M059J (cell line): ENCODE data around the gene MXD3. TPM values are rescaled to one million over a fixed set of nuclear protein-coding genes. Genes with fewer than 3 reads are reported as not detected.
A peak's percentile ranks its signal among the peaks of the same experiment; 100 is the strongest.

ENCODE experiments used
- DNase-seq: peaks from one replicate; pipeline ENCODE4 v3.0.0-alpha.2; 2012; ENCODE audit warnings: low read depth
- total RNA-seq: library from RNA; depleted of rRNA; stranded (reverse); fragments of >200 nt; shearing (Covaris generic); gene quantifications from 2 replicates; pipeline ENCODE4 v1.2.3, GENCODE V29; 2014

Gene MXD3
- total RNA-seq, 1 experiment from 2014 or later: 36.1 TPM

DNA sequence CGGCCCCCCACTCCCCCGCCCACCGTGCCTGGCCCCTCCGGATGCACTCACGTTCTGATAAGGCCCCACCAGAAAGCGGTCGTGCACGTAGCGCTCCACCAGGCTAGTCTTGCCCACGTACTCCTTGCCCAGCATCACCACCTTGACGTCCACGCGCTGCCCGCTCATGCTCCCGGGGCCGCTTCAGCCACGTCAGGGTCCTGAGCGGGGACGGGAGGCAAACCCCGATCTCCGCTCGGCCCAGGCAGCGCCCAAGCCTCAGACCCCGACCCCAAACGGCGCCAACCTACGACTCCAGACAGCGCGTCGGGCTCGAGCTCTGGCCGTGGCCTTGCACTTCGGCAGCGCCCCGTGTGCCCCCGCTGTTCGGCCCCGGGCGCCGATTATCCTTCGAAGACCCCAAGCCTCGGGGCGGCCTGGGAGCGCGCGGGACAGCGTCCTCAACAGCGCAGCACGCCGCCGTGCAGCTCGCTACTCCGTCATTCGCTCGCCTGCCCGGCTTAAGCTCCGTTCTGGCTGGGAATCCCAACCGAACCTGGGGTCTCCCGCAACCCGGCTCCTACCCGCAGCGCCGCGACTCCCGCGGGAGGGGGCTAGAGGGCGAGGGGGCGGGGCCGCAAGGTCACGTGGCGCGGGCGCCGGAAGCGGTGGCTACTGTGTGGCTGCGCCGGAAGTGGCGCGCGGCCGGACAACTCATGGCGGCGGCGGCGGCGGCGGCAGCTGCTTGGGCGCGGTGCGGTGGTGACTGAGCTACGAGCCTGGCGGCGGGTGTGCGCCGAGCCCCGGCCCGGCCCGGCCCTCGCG lies 8.4 kb downstream of the MXD3 start, which contains the start of the genes PRELID1 and RAB24:
Gene PRELID1 (plus strand): TSS at position 679 of the 804 bp plus-strand sequence. CDS start 187 bp downstream, outside the sequence.
Gene RAB24 (minus strand): TSS at position 599 of the 804 bp plus-strand sequence. CDS start 431 bp downstream, at position 168.
- DNase-seq: peak; percentile 78

DNA sequence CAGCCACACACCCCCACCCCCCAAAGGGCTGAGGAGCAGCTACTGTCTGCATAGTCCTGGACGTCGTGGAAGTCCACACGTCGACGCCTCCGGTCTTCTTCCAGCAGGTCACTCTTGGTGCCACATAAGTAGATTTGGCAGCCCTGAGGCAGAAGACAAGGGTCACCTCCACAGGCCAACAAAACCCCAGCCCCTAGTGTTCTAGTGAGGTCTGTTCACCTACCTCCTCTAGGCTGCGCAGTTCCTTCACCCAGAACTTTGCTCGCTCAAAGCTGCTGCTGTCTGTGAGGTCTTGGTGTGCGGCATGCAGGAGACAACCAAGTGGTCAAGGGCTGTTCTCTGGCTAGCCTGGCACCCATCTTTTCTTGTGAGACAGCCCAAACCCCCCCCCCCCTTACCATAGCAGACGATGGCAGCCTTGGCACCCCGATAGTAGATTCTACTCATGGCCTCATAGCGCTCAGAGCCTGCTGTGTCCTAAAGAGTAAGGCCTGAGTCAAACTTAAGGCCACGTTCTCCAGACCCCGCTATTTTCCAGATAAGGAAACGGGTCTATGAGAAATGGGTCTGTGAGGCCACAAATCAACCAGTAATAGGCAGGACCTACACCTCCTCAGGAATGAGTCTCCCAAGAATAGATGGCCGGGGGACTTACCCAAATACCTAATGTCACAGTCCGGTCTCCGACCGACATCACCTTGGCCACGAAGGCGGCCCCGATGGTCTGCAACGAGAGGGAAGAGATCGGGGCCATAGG lies 9.2 kb downstream of the MXD3 start:
- DNase-seq: peak; percentile 11

DNA sequence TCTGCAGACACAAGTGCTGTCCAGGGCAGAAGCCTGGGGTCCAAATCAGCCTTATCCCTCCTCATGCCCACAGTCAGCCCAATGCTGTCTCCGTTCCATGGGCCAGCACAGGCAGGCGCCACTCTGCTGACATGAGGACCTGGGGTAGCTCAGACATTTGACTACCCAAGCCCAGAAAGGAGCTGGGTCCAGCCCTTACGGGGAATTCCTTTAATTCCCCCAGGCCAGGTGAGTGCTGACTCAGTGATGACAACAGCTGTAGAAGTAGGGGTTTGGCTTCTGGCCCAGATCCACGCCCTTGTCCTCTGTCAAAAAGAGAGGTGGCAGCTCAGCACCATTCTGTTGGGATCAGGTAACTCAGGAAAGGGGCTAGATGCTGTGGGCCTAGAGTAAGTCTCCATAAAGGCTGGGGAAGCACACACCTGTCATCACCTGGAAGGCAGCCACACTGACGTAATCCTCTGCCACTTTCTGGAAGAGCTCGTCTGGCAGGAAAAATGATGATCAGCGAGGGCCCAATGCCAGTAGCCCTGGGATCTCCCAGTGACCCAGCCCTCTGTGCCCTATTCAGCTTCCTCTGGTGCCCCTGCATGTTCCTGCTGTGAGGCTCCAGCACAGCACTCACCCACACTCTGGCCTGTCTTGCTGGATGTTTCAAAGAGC lies 10.1 kb downstream of the MXD3 start:
- DNase-seq: peak; percentile 48

DNA sequence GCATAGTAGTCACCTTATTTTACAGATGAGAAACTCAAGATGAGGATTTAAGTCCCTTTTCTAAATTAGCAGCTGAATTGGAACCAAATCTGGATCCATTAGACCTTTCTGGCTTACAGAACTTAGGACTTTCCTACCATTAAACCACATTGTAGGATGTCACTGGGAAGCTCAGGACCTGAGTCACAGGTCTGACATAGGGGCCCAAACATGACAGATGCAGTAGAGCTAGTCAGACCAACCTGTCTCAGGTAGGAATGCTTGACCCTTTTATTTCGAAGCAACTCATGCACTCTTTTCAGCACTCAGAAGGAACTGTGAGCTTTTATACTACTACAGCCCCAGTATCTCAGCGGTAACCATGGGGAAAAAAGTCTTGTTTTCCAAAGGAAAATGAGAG lies 10.7 kb downstream of the MXD3 start:
- DNase-seq: peak; percentile 20

DNA sequence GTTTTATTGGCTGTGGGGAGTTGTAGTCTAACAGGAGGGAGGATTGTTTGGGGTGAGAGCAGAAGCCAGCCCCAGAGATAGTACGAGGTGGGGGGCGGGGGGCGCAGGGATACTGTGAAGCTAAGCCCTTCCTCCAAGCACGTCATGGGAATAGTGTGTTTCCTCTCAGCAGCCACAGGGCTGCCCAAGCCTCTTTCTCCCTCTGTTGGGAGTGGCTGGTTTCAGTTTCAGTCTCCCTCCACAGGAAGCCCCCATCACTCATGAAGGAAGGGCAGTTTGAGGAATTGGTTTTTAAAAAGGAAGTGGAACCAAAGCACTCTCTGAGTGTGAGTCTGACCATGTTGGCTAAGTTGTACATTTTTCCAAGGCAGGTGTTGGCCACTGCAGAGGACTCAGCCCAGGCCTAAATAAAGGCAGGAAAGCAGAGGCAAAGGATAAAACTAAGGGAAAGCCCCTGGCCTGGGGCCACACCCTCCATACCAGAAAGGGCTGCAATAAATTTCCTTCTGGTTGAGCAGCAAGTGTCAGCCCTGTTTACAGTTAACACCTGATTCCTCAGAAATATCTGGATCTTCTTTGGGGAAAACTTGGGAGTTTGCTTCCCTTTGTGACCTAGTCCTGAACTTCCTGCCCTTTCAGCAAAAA lies 11.3 kb downstream of the MXD3 start:
- peak; percentile 58 for DNase-seq

DNA sequence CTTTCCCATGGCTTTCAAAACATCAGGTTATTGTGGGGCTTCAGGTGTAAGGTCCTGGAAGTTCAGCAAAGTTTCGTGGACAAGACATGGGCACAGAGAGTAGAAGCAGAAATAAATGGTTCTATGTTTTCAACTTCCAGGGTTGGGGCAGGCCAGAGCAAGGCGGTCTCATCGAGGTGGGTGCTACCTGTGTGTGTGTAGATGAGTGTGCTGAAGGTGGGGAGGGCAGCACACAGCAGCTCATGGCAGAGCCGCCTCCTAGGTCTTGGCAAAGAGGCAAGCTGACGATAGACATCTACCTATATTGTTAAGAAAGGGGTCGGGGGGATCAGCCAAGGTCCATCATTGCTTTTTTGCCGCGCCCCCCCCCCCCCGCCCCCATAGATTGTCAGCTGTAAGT lies 12.0 kb downstream of the MXD3 start:
- DNase-seq: no peak

DNA sequence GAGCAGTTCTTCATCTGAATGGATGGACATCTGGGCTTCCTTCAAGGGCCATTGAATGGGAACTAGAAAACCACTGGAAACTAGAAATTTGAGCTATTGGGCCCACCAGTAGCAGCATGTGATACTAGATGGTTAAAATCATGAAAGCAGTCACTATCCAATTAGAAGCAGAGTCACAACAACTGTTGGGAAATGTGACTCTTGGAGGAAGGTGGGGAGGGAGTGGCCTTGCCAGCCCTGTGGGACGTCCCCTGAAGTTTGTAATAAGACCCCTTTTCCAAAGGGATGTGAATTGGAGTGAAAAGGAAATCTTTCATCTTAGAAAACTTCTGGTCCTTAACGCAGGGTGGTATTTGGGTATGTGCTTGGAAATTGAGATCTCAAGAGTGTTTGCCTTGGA lies 13.8 kb downstream of the MXD3 start:
- no peak for DNase-seq

DNA sequence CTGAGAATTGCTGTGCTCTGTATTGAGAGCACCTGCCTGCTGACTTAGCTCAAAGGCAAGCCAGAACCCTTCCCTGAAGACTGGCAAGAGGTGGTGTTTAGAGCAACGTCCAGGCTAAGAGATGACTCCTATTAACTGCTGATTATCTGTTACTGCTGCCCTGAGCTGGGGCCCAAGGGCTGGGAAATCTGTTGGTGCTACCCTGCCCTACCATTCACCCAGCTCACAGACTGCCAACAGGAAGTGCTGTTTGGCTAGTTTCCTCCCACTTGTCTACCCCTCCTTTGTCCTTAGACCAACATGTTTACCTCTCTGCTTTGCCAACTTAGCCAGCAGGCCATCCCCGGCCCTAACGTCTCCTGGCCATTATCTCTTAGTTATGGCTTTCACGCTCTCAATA lies 15.1 kb downstream of the MXD3 start:
- no peak for DNase-seq

DNA sequence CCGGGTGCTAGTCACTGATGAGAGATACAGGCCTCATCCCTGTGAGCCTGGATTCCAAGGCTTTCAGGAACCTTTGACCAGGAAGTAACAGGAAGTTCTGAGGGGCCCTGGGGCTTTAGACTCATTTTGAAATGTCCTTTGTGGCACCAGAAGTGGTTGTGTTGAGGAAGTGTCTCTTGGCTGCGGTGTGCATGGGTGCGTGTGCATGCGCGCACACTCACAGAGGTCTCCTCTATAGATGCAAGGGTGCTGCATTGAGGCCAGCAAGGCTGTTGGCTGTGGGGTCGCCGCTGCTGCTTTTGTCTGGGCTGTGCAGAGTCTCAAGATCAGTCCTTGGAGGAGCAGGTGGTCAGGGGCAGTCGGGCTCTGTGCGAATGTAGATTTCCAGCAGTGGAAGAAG lies 15.8 kb downstream of the MXD3 start:
- DNase-seq: no peak

DNA sequence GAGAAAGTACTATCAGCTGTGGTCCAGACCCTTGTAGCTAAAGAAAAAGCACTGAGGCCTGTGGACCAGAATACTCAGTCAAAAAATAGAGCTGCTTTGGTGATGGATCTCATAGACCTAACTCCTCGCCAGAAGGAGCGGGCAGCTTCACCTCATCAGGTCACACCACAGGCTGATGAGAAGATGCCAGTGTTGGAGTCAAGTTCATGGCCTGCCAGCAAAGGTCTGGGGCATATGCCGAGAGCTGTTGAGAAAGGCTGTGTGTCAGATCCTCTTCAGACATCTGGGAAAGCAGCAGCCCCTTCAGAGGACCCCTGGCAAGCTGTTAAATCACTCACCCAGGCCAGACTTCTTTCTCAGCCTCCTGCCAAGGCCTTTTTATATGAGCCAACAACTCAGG lies 17.1 kb downstream of the MXD3 start:
- no peak for DNase-seq

DNA sequence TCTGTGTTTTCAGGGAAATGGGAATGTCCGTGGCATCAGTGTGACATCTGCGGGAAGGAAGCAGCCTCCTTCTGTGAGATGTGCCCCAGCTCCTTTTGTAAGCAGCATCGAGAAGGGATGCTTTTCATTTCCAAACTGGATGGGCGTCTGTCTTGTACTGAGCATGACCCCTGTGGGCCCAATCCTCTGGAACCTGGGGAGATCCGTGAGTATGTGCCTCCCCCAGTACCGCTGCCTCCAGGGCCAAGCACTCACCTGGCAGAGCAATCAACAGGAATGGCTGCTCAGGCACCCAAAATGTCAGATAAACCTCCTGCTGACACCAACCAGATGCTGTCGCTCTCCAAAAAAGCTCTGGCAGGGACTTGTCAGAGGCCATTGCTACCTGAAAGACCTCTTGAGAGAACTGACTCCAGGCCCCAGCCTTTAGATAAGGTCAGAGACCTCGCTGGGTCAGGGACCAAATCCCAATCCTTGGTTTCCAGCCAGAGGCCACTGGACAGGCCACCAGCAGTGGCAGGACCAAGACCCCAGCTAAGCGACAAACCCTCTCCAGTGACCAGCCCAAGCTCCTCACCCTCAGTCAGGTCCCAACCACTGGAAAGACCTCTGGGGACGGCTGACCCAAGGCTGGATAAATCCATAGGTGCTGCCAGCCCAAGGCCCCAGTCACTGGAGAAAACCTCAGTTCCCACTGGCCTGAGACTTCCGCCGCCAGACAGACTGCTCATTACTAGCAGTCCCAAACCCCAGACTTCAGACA lies 17.7 kb downstream of the MXD3 start:
- DNase-seq: no peak

DNA sequence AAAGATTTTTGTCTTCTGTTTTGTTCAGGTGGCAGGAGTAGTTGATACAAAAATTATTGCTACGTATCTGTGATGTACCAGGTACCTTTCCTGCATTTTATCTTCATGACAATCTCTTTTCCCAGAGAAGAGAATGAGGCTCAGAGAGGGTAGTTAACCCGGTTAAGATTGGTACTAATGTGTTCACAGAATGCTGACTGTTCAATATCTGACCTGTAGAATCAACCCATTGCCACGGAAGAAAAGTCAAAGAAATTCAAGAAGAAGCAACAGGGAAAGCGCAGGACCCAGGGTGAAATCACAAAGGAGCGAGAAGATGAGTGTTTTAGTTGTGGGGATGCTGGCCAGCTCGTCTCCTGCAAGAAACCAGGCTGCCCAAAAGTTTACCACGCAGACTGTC lies 20.0 kb downstream of the MXD3 start:
- no peak for DNase-seq

DNA sequence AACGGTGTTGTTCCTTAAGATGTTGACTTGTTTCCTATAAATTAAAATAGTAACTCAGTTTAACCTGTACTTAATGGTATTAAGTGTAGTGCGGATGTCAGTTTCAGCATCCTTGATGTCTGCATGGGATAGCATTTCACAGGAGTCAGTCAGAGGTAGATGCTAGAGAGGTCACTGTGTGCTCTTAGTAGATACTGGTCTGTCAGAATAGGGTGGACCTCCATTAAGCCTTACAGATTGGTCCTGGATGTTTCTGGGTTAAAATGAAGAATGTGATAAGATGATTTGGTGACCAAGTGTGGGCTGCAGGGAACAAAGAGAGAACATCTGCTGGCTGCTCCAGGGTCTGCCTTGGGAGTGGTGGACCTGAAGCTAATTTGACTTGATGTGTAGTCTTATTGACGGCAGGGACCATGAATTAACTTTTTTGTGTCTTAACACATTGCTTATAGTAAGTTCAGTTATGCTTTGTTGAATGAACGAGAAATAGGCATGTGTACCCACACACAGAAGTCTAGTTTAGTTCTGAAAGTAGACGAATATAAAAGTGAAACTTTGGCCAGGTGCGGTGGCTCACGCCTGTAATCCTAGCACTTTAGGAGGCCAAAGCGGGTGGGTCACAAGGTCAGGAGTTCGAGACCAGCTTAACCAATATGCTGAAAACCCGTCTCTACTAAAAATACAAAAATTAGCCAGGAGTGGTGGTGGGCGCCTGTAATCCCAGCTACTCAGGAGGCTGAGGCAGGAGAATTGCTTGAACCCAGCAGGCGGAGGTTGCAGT lies 20.7 kb downstream of the MXD3 start:
- no peak for DNase-seq

DNA sequence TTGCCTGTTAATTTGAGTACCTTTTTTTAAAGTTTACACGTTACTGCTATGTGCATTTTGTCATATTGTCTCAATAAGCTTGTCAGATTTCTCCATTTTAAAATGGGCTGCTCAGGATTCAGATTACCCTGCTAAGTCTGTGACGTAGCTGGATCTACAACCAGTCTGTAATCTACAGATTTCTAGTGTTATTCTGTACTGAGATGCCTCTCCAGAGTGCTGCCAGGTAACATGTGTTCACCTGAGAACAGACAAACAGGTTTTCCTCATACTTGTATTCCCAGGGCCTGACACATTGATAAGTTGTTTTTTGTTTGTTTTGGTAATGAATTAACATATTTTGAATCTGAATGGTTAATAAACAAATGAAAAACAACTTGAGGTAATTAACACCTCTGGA lies 23.5 kb downstream of the MXD3 start:
- no peak for DNase-seq

DNA sequence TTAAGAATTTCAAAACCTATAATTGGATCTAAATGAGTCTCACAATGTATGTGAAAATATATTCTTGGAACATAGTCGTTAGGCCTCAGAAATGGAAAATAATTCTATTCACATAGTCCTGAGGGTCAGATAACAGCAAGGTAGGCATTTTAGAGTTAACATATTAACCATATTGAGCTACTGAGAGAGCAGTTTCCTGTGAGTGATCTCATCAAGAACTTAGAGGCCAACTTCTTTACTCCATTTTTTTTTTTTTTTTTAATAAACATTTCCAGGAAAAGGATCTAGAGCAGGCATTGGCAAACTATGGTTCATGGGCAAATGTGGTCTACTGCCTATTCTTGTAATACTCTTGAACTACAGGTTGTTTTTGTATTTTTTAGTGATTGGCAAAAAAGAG lies 34.8 kb downstream of the MXD3 start:
- DNase-seq: no peak

DNA sequence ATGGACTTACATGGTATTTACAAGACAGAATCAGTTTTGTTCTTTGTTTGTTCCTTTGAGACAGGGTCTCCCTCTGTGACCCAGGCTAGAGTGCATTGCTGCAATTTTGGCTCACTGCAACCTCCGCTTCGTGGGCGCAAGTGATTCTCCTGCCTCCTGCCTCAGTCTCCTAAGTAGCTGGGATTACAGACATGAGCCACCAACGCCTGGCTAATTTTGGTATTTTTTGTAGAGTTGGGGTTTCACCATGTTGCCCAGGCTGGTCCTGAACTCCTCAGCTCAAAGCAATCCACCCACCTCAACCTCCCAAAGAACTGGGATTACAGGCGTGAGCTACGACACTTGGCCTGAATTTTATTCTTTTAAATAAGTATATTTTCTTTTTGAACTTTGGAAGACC lies 35.8 kb downstream of the MXD3 start:
- no peak for DNase-seq

DNA sequence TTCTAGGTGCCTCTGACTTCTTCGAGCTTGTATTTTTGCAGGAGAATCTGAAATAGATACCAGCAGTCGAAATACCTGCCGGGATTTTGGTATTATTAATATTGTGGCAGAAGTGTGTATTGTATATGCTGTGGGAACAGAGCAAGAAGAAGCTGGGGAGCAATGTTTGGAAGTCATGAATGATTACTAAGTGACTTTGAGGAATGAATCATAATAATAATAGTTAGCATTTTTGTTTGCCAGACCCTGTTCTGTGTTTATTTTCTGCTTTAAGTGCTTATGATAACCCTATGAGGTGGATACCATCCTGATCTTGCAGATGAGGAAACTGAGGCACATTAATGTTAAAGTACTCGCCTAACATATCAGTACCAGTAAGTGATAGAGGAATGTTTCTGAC lies 40.6 kb downstream of the MXD3 start:
- DNase-seq: no peak

DNA sequence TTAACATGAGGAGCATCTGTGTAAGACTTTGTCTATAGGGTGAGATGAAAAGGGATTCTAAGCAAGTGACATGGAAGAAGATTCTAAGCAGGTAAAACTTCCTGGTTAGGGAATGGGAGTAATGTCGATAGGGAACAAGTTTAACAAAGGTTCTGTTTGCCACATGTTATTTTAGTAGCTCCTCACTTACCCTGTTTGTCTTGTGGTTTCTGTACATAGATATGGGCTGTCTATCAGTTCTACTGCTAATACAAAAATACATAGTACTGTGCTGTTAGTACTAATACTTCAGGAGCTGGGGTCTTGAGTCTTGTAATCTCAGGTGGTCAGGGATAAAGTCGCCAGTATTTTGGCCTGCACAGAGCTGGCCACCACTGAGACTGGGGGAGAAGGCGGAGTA lies 41.0 kb downstream of the MXD3 start:
- DNase-seq: no peak

DNA sequence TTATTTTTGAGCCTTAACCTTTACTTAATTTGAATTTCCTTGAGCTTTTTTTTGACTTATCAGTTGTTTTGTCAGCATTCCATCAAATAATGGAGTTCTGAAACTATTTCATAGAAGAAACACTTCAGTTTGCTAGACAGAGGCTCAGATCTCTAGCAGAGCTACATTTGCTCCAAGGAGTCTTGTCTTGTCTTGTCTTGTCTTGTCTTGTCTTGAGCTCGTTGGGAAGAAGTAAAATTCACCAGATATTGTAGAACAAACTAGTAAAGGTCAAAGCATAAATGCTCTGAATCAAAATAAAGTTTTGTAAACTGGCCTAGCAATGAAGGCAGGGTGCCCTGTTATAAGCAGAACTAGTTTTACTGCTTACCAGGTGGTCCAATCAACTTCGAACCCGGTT lies 41.7 kb downstream of the MXD3 start:
- no peak for DNase-seq

DNA sequence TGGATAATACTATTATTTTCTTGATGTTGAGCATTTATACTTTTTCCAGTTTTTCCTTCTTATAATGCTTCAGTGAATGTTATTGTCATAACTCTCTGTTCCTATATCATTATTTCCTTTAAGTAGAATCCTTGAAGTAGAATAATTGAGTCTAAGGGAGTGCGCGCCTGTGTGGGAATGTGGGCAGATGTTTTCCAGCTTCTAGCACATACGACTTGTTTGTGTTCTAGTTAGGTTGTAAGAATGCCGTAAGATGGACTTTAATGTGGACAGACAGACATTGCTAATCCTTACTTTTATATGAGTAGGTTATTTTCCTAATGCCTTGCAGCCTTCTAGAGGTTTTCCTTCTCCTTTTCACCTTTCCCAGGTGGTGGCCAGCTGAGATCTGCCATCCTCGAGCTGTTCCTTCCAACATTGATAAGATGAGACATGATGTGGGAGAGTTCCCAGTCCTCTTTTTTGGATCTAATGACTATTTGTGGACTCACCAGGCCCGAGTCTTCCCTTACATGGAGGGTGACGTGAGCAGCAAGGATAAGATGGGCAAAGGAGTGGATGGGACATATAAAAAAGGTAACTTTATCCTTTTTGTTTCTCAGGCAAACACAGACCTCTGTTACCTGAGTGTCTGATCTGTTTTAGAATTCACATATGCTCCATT lies 42.3 kb downstream of the MXD3 start:
- DNase-seq: no peak
